ENCODE measurements around the gene JSRP1.

- no peak for TF ChIP-seq TAF1 (IDR thresholded peaks at IDR 0.05; ENCODE audit: borderline replicate concordance, low read depth, low read length)
- TF ChIP-seq POLR2A (IDR thresholded peaks at IDR 0.05; ENCODE audit: low read depth, low read length): no peak
- no peak for TF ChIP-seq POLR2AphosphoS5 (IDR thresholded peaks at IDR 0.05; ENCODE audit: low read depth, low read length)
Measured at GRCh38 chr19:2259336-2259735, 3.1 kb upstream of the JSRP1 start.
